IMR-90 (cell line): ENCODE results near the gene TOP3B. TPM values are rescaled to one million over a fixed set of nuclear protein-coding genes. Genes with fewer than 3 reads are reported as not detected.

Source experiments
- ATAC-seq: fragments of 200-7000 bp; cut with Tn5 transposase; 2 replicates; pipeline ENCODE4 v1.9.1; 2020; ENCODE audit warnings: low read depth, mild to moderate bottlenecking, moderate library complexity
- BruUV-seq: library from RNA; stranded (reverse); fragments of 400-500 nt; replicated peaks from 2 replicates; lab custom pipeline; 2021; lab: Mats Ljungman, UMichigan
- CTCF ChIA-PET: fragments of 300-600 bp; formaldehyde crosslinking; extraction: SDS; loops from one replicate; lab custom pipeline; 2021; ENCODE audit warnings: antibody characterized with exemption; lab: Yijun Ruan, JAX
- POLR2A ChIA-PET: fragments of 300-600 bp; sonication (Branson Sonifier 250); formaldehyde crosslinking; loops from one replicate; lab custom pipeline; 2022; ENCODE audit warnings: antibody characterized with exemption; ENCODE audit not compliant: unreplicated experiment; lab: Charles Lee
- DNase-seq: peaks from one replicate; pipeline ENCODE4 v3.0.0; 2013
- H2AFZ ChIP-seq: replicated peaks from 2 replicates; pipeline ENCODE3; 2013; ENCODE audit warnings: low read length, mild to moderate bottlenecking; ENCODE audit not compliant: poor library complexity
- H2AK5ac ChIP-seq: 2 replicates; pipeline ENCODE4 v1.6.1; 2013; ENCODE audit warnings: low read depth, low read length, inconsistent platforms
- H2AK9ac ChIP-seq: replicated peaks from 2 replicates; pipeline ENCODE3; 2013; ENCODE audit warnings: mild to moderate bottlenecking, low read depth, low read length, moderate library complexity; ENCODE audit not compliant: poor library complexity
- H2BK120ac ChIP-seq: 2 replicates; pipeline ENCODE4 v1.6.1; 2013; ENCODE audit warnings: low read depth, low read length, inconsistent platforms
- H2BK15ac ChIP-seq: 3 replicates; pipeline ENCODE4 v1.6.1; 2013; ENCODE audit warnings: low read depth, low read length, inconsistent platforms
- H2BK20ac ChIP-seq: 2 replicates; pipeline ENCODE4 v1.6.1; 2013; ENCODE audit warnings: low read depth, mild to moderate bottlenecking, inconsistent platforms, low read length, moderate library complexity
- H2BK5ac ChIP-seq: 2 replicates; pipeline ENCODE4 v1.6.1; 2013; ENCODE audit warnings: mild to moderate bottlenecking, low read depth, low read length, inconsistent platforms; ENCODE audit not compliant: poor library complexity, severe bottlenecking
- H3K14ac ChIP-seq: replicated peaks from 2 replicates; pipeline ENCODE4 v1.6.1; 2013; ENCODE audit warnings: low read depth, low read length, inconsistent platforms
- H3K18ac ChIP-seq: 2 replicates; pipeline ENCODE4 v1.6.1; 2013; ENCODE audit warnings: low read depth, low read length, control low read depth
- H3K23ac ChIP-seq: 2 replicates; pipeline ENCODE4 v1.6.1; 2013; ENCODE audit warnings: low read depth, low read length, inconsistent platforms
- H3K27ac ChIP-seq: 2 replicates; pipeline ENCODE4 v1.5.1; 2013; ENCODE audit warnings: mild to moderate bottlenecking, control low read depth, low read length; ENCODE audit not compliant: insufficient read depth
- H3K27me3 ChIP-seq: 2 replicates; pipeline ENCODE4 v1.6.1; 2013; ENCODE audit warnings: low read length; ENCODE audit not compliant: control insufficient read depth, insufficient read depth
- H3K36me3 ChIP-seq: 2 replicates; pipeline ENCODE4 v1.6.1; 2013; ENCODE audit warnings: low read length, mixed read lengths; ENCODE audit not compliant: control insufficient read depth, insufficient read depth
- H3K4ac ChIP-seq: 2 replicates; pipeline ENCODE4 v1.6.1; 2013; ENCODE audit warnings: low read depth, low read length, inconsistent platforms
- H3K4me1 ChIP-seq: 2 replicates; pipeline ENCODE4 v1.6.1; 2013; ENCODE audit warnings: low read length, mixed read lengths; ENCODE audit not compliant: control insufficient read depth, insufficient read depth
- H3K4me2 ChIP-seq: 2 replicates; pipeline ENCODE4 v1.6.1; 2013; ENCODE audit warnings: low read depth, mild to moderate bottlenecking, control low read depth, low read length, moderate library complexity
- H3K4me3 ChIP-seq: 2 replicates; pipeline ENCODE4 v1.5.1; 2013; ENCODE audit warnings: low read depth, mild to moderate bottlenecking, control low read depth, low read length, moderate library complexity; ENCODE audit not compliant: insufficient read depth
- H3K56ac ChIP-seq: 2 replicates; pipeline ENCODE4 v1.6.1; 2013; ENCODE audit warnings: low read length, inconsistent platforms; ENCODE audit not compliant: insufficient read depth; ENCODE audit errors: extremely low read depth
- H3K79me1 ChIP-seq, 2 experiments: 2 replicates each; pipeline ENCODE4 v1.6.1; 2013; ENCODE audit warnings: low read length in 2 of 2, inconsistent platforms in 1 of 2, low read depth in 1 of 2
- H3K9ac ChIP-seq: 2 replicates; pipeline ENCODE4 v1.6.1; 2013; ENCODE audit warnings: low read depth, low read length, control low read depth
- H3K9me1 ChIP-seq: 2 replicates; pipeline ENCODE4 v1.6.1; 2013; ENCODE audit warnings: low read length, inconsistent platforms; ENCODE audit not compliant: insufficient read depth
- H3K9me3 ChIP-seq: 2 replicates; pipeline ENCODE4 v1.6.1; 2013; ENCODE audit warnings: low read length; ENCODE audit not compliant: control insufficient read depth, insufficient read depth
- H4K20me1 ChIP-seq: 2 replicates; pipeline ENCODE4 v1.6.1; 2013; ENCODE audit warnings: low read length, inconsistent platforms; ENCODE audit not compliant: insufficient read depth
- H4K5ac ChIP-seq: 2 replicates; pipeline ENCODE4 v1.6.1; 2013; ENCODE audit warnings: mild to moderate bottlenecking, low read depth, low read length, control low read depth
- H4K8ac ChIP-seq, 2 experiments: 2 replicates each; pipeline ENCODE4 v1.6.1; 2013; ENCODE audit warnings: low read depth in 2 of 2, low read length in 2 of 2, control low read depth in 1 of 2, inconsistent platforms in 1 of 2
- H4K91ac ChIP-seq: 2 replicates; pipeline ENCODE4 v1.6.1; 2013; ENCODE audit warnings: low read depth, low read length, inconsistent platforms; ENCODE audit not compliant: insufficient read depth
- MAFK ChIP-seq: IDR thresholded peaks from 2 replicates; pipeline ENCODE4 v1.6.1; 2012; ENCODE audit warnings: low read depth, low read length, improper control_type of control experiment
- WGBS, 2 experiments: methylation state at CpG; one replicate each; pipeline versions ENCODE4 v1.1.5 to v1.1.7; 2013; ENCODE audit warnings: missing lambda C conversion rate in 2 of 2; ENCODE audit not compliant: insufficient read length in 1 of 2; ENCODE audit errors: extremely low coverage in 2 of 2; 5-methylcytosine and 5-hydroxymethylcytosine counted together
- dilution Hi-C: fragments of 300-500 bp; cut with HindIII; formaldehyde crosslinking; loops from one replicate; pipeline ENCODE4 v1.14.3; 2018; ENCODE audit warnings: low sequenced_read_pairs; ENCODE audit not compliant: unreplicated experiment
- in situ Hi-C: fragments of 300-500 bp; cut with MboI; formaldehyde crosslinking; loops from 3 replicates; pipeline ENCODE4 v1.14.3; 2019; ENCODE audit warnings: low sequenced_read_pairs, inconsistent platforms, mixed read lengths
- intact Hi-C: fragments of 100-400 bp; cut with micrococcal nuclease; formaldehyde crosslinking; loops from 2 replicates; pipeline ENCODE4 v1.10.0; 2022
- polyA plus RNA-seq, 3 experiments: library from polyadenylated mRNA; depleted of rRNA; stranded (reverse); fragments of >200 nt; gene quantifications; 2 replicates each; pipeline ENCODE4 v1.2.3, GENCODE V29; 2012; ENCODE audit warnings: low replicate concordance in 1 of 3
- total RNA-seq: library from RNA; depleted of rRNA; stranded (reverse); fragments of >200 nt; gene quantifications from 2 replicates; pipeline ENCODE4 v1.2.3, GENCODE V29; 2012

TOP3B gene
- total and polyA plus RNA-seq, 2 of the 4 experiments (the other 2 are of a cell fraction), result 23.0 to 23.5 TPM

DNA sequence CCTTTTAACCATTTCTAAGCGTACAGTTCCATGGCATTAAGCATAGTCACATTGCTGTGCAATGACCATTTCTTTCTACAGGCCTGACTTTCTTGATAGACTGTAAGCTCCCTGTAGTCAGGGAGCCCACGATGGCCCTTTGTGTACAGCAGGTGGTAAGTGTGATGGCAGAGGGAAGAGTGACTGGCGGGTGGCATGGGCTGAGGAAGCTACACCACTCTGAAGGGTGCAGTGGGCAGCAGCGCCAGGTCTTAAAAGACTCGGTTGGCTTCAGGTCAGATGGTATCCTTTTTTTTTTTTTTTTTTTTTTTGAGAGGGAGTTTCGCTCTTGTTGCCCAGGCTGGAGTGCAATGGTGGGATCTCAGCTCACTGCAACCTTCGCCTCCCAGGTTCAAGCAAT, 31.5 kb downstream of the TOP3B start:
- in situ Hi-C loops, result no loop called here
- Histone ChIP-seq H2BK5ac (no peak overlapping the region), H4K91ac (no peak overlapping the region), H2AFZ (no peak overlapping the region), H3K4me3 (no peak overlapping the region), H2BK15ac (no peak overlapping the region), H4K20me1 (peaks cover 5% of the 10 kb centered on the region), H3K79me1 (peaks cover 22 to 60% of the 10 kb centered on the region in 2 experiments), H3K4ac (no peak overlapping the region), H3K9me3 (no peaks in the 10 kb centered on the region), H3K27ac (no peak overlapping the region), H3K27me3 (no peaks in the 10 kb centered on the region), H3K9ac (no peak overlapping the region), H4K5ac (no peak overlapping the region), H4K8ac (no peak overlapping the region), H3K9me1 (peaks cover 12% of the 10 kb centered on the region; the same call in 1 of the 2 replicates), H2BK20ac (no peak overlapping the region), H3K4me2 (no peak overlapping the region), H3K36me3 (no peaks in the 10 kb centered on the region), H2BK120ac (no peak overlapping the region), H2AK5ac (peak overlapping the region; percentile 37; the same call in 1 of the 2 replicates), H3K14ac (peak overlapping the region; percentile 49; the same call in 1 of the 2 replicates), H2AK9ac (peak overlapping the region; percentile 77), H3K56ac (no peak overlapping the region), H3K18ac (no peak overlapping the region), H3K4me1 (peaks cover 17% of the 10 kb centered on the region), H3K23ac (peak overlapping the region; percentile 70; the same call in 1 of the 2 replicates)
- CTCF ChIA-PET, result no interaction called here
- POLR2A ChIA-PET, result no interaction called here
- ATAC-seq (no peak), DNase-seq (no peak)
- no TSS peak for BruUV-seq
- TF ChIP-seq MAFK, result no peak
- no CpG with 5 or more reads among the region's 7 CpGs for WGBS, 2 experiments
- dilution Hi-C loops, result no loop called here
- intact Hi-C loops, result loop anchor here (5.0 kb wide), 1 partner anchor 239 kb away; no protein-coding TSS in a partner anchor
